Kidney (tissue), 14 donors: ENCODE measurements around the gene CARD9. TPM values are rescaled to one million over a fixed set of nuclear protein-coding genes. Genes with fewer than 3 reads are reported as not detected.

Experiments
- DNase-seq, 5 donors: peaks; one replicate each; pipeline ENCODE4 v3.0.0-alpha.2; 2013 to 2020
- FAIRE-seq: peaks from 2 replicates; lab custom pipeline; 2012; peaks lifted over from hg19 to GRCh38; lab: Jason Lieb, UNC
- H3K27ac ChIP-seq, 2 donors: one replicate each; pipeline ENCODE4 v1.7.0; 2013; ENCODE audit warnings: low read depth in 2 of 2, low read length in 2 of 2, inconsistent platforms in 1 of 2
- H3K27me3 ChIP-seq: one replicate; pipeline ENCODE4 v1.7.1; 2013; ENCODE audit warnings: low read length, inconsistent platforms; ENCODE audit not compliant: control insufficient read depth, insufficient read depth
- H3K36me3 ChIP-seq, 3 donors: one replicate each; pipeline versions ENCODE4 v1.7.0 to v1.7.1; 2013; ENCODE audit warnings: low read length in 3 of 3, control low read depth in 1 of 3, inconsistent platforms in 1 of 3; ENCODE audit not compliant: insufficient read depth in 3 of 3, control insufficient read depth in 2 of 3
- H3K4me1 ChIP-seq, 3 donors: one replicate each; pipeline versions ENCODE4 v1.7.0 to v1.7.1; 2013; ENCODE audit warnings: low read length in 3 of 3, inconsistent platforms in 1 of 3, low read depth in 1 of 3; ENCODE audit not compliant: control insufficient read depth in 2 of 3, insufficient read depth in 2 of 3
- H3K4me3 ChIP-seq, 3 donors: one replicate each; pipeline versions ENCODE4 v1.7.0 to v1.8.1; 2013; ENCODE audit warnings: low read length in 3 of 3, control low read depth in 1 of 3, inconsistent platforms in 1 of 3
- H3K9ac ChIP-seq, 3 donors: one replicate each; pipeline versions ENCODE4 v1.7.0 to v1.7.1; 2013; ENCODE audit warnings: low read length in 3 of 3, control low read depth in 1 of 3, inconsistent platforms in 1 of 3
- H3K9me3 ChIP-seq, 3 donors: one replicate each; pipeline versions ENCODE4 v1.7.0 to v1.7.1; 2013; ENCODE audit warnings: low read length in 3 of 3, control low read depth in 1 of 3, inconsistent platforms in 1 of 3; ENCODE audit not compliant: control insufficient read depth in 2 of 3, insufficient read depth in 1 of 3
- intact Hi-C: fragments of 100-400 bp; cut with DNase I; formaldehyde crosslinking; loops from one replicate; pipeline ENCODE4 v1.11.1; 2022
- polyA plus RNA-seq: library from polyadenylated mRNA; stranded (reverse); fragments of 350-450 nt; fragmentation: Illumina TruSeq; extraction: RNeasy Lipid Tissue Mini Kit (QIAGEN cat#74804); gene quantifications from one replicate; pipeline ENCODE4 v1.2.3, GENCODE V29; 2014; ENCODE audit warnings: low read depth, low replicate concordance; ENCODE audit not compliant: insufficient read depth
- total RNA-seq: library from RNA; stranded (reverse); fragmentation: NEBNext Ultra II Directional; extraction: Animal tissue kit (Norgen Biotek cat#: 25700); gene quantifications from one replicate; pipeline ENCODE4 v1.2.1, GENCODE V29; 2021
- TF ChIP-seq, protein P1 (sequence below): IDR thresholded peaks from 3 replicates; pipeline ENCODE4 v1.5.1; 2012; ENCODE audit warnings: mild to moderate bottlenecking, moderate library complexity, borderline replicate concordance; ENCODE audit not compliant: insufficient read depth; ENCODE audit errors: extremely low read depth
- donor health status: control.
- donor health status: control.
- donor health status: control.
- donor health status: control.
- donor health status: control.
- donor health status: DM: yes; HTN: yes; CAD: no.
- donor health status: Normal renal cell carcinoma (clear cell type).

Gene CARD9
- total and polyA plus RNA-seq, 2 donors from 2014 or later: 1.5 to 7.0 TPM

DNA sequence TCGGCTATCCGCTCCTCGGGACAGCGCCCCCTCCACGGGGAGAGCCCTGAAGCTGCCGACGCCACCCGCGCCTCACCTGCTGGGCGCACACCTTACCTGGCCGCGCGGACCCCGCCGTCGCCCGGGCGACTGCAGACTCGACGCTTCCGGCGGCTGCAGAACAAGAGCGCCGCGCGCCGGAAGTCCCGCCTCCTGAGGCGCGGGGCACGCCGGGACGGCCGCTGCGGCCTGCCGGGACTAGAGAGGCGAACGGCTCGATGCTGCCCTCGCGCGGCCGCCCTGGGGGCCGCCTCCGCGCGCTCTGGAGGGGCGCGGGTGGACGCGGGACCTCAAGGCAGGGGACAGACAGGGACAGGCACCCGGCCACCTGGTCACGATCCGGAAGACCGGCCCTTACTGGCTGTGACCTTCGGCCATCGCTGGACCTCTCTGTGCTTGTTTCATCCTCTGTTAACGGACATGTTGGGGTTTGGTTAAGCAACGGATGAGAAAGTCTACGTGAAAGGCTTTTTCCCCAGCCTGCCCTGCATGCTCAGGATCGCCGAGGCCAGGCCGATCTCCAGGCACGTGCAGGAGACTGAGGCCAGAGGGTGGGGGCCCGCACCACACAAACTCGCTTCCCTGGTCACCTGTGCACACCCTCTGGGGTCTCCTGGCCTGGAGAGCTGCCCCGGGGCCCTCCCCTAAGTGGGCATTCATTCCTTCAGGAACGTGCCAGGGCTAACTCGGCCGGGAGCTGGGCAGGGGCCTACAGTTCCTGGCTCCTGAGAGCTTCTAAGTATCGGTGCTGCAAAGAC lies 26.8 kb upstream of the CARD9 start, which contains the start of gene SNAPC4:
TSS of gene SNAPC4 (minus strand) at position 133 of the 797 bp plus-strand sequence. CDS start 1,742 bp downstream, outside the sequence.
- DNase-seq (peak; percentile 89 to 96 (median 94)), FAIRE-seq (no peak)
- Histone ChIP-seq H3K9me3 (no peaks in the 10 kb centered on the region), H3K27ac (peak within 1 kb of the TSS in 1 of 2 donors; percentile 43), H3K27me3 (no peaks in the 10 kb centered on the region), H3K36me3 (peaks cover 0 to 20% (median 11%) of the 10 kb centered on the region in 3 donors), H3K4me3 (peak within 1 kb of the TSS; percentile 55 to 84 (median 64)), H3K4me1 (peaks cover 0 to 14% (median 4%) of the 10 kb centered on the region in 3 donors), H3K9ac (peak within 1 kb of the TSS; percentile 44 to 69 (median 52))
- intact Hi-C loops: no loop called here
- TF ChIP-seq, protein P1, sequence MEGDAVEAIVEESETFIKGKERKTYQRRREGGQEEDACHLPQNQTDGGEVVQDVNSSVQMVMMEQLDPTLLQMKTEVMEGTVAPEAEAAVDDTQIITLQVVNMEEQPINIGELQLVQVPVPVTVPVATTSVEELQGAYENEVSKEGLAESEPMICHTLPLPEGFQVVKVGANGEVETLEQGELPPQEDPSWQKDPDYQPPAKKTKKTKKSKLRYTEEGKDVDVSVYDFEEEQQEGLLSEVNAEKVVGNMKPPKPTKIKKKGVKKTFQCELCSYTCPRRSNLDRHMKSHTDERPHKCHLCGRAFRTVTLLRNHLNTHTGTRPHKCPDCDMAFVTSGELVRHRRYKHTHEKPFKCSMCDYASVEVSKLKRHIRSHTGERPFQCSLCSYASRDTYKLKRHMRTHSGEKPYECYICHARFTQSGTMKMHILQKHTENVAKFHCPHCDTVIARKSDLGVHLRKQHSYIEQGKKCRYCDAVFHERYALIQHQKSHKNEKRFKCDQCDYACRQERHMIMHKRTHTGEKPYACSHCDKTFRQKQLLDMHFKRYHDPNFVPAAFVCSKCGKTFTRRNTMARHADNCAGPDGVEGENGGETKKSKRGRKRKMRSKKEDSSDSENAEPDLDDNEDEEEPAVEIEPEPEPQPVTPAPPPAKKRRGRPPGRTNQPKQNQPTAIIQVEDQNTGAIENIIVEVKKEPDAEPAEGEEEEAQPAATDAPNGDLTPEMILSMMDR: peak; percentile 95

DNA sequence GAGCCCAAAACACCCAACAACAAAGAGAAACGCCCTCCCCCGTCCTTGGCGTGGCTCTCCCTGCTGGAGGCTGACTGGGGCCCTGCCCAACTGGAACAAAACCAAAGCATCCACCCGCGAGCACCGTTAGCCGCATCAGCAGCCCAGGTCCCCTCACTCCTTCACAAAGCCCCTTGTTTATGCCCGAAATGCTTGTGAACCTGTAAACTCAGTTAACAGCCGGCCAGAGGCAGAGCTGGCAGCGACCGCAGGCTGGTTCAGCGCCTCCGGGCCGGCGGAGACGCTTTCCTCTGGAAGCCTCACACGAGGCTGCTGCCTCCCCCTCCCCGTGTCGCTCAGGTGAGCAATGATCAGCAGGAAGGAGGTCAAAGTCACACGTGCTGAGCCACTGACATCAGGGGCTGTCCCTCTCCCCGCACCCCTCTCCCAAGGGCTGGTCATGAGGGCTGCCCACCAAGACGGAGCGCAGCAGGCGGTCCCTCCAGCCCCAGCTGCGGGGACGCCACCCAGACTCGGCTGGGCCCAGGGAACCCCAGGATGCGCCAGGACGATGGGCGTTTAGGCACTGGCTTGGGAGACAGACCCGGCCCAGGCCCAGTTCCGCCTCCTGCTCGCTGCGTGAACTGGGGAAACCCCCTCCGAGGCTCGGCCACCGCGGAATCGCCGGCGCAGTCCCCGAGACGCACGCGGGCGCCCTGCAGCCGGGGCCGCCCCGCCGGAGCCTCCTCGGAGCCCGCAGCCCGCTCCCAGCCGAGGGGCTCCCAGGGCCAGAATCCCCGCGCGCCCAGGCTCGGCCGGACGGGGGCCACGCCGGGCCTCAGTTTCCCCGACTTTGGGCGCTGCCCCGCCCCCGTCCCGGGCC lies 25.9 kb upstream of the CARD9 start:
- Histone ChIP-seq H3K9me3 (no peaks in the 10 kb centered on the region), H3K4me1 (peaks cover 0 to 14% (median 4%) of the 10 kb centered on the region in 3 donors), H3K27me3 (no peaks in the 10 kb centered on the region), H3K27ac (peak overlapping the region in 1 of 2 donors; percentile 43), H3K4me3 (peak overlapping the region; percentile 38 to 84 (median 64)), H3K36me3 (peaks cover 0 to 22% (median 13%) of the 10 kb centered on the region in 3 donors), H3K9ac (peak overlapping the region; percentile 44 to 63 (median 52))
- peak in 2 of 5 donors; percentile 35 to 67 for DNase-seq
- intact Hi-C loops: no loop called here
- FAIRE-seq: no peak
- TF ChIP-seq, protein P1: no peak

DNA sequence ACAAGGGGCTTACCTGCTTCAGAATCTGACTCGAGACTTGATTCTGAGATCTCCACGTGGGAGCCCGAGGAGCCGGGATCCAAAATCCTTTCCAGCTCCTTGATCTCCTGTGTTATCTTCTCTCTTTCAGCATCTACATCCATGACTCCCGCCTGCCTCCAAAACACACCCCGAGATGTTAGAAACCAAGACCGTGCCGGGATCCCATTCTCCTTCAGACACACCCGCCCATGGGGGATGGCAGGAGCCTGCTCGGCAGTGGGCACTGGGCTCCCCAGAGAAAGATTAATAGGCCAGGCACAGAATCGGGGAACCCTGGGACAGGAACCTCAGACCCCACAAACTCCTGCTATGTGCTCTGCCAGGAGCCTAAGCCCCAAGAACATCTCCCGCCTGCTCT lies 24.8 kb upstream of the CARD9 start:
- DNase-seq (no peak), FAIRE-seq (no peak)
- intact Hi-C loops: no loop called here
- Histone ChIP-seq H3K4me1 (peaks cover 0 to 14% (median 4%) of the 10 kb centered on the region in 3 donors), H3K27me3 (no peaks in the 10 kb centered on the region), H3K4me3 (no peak overlapping the region), H3K27ac (no peak overlapping the region), H3K9me3 (no peaks in the 10 kb centered on the region), H3K36me3 (peaks cover 0 to 30% (median 14%) of the 10 kb centered on the region in 3 donors), H3K9ac (no peak overlapping the region)
- TF ChIP-seq, protein P1: no peak
